Measurements from ENCODE around the gene DGKG. TPM values are rescaled to one million over a fixed set of nuclear protein-coding genes. Genes with fewer than 3 reads are reported as not detected.

Gene DGKG
- total and polyA plus RNA-seq, 2 of the 8 experiments (the other 6 are each of a cell fraction or from before 2014, with no cell fraction given): 0.30 to 0.48 TPM

- TF ChIP-seq SIN3A (conservative IDR thresholded peaks at IDR 0.05 in 1 of 2, IDR thresholded peaks at IDR 0.05 in 1 of 2; ENCODE audit: low read depth in 1 of 2, low read length in 2 of 2) (0 out of 4 replicates have a peak, but pooled peaks of 1 of the 2 experiments have one; percentile 50), ATF2 (IDR thresholded peaks at IDR 0.05; ENCODE audit: low read length) (peak; percentile 31; the same call in 1 of the 2 replicates), GABPA (IDR thresholded peaks at IDR 0.05; ENCODE audit: borderline replicate concordance, insufficient read depth, low read length) (no peak), JUND (IDR thresholded peaks at IDR 0.05; ENCODE audit: low read length) (peak; percentile 72; the same call in 1 of the 2 replicates), POLR2A (IDR thresholded peaks at IDR 0.05; ENCODE audit: control extremely low read depth in 1 of 2, low read depth in 2 of 2, low read length in 2 of 2) (peak; percentile 17 to 31; a peak in 2 of 3 replicates), E2F6 (IDR thresholded peaks at IDR 0.05) (no peak), HDAC2 (IDR thresholded peaks at IDR 0.05; ENCODE audit: borderline replicate concordance in 1 of 2, low read depth in 2 of 2, low read length in 2 of 2) (peak in 1 of 2 experiments; percentile 71; a peak in 1 of 4 replicates), TEAD4 (IDR thresholded peaks at IDR 0.05; ENCODE audit: low read depth, low read length) (peak; percentile 72; the same call in 1 of the 2 replicates), RXRA (IDR thresholded peaks at IDR 0.05; ENCODE audit: insufficient read depth, low read depth, low read length) (no peak)
These were observed 264.2 kb downstream of the DGKG start (continued) for GRCh38 chr3:186097663-186098451.
